ENCODE results near the gene CD79B.

GRCh38 chr17:63910096-63910495, 22.0 kb downstream of the CD79B start:
- TF ChIP-seq CTCF (conservative IDR thresholded peaks at IDR 0.05; ENCODE audit: low read depth, low read length) (no peak), EZH2 (IDR thresholded peaks at IDR 0.05; ENCODE audit: low read length, unreplicated experiment) (no peak), EZH2phosphoT487 (IDR thresholded peaks at IDR 0.05; ENCODE audit: borderline replicate concordance, low read length) (no peak)

Data from PC-3 (cell line).